PFSK-1 (cell line): ENCODE data around the gene FAM20C.

Experiments used
- POLR2AphosphoS5 ChIP-seq: IDR thresholded peaks from 2 replicates; pipeline ENCODE4 v1.6.1; 2012; ENCODE audit warnings: low read depth, mild to moderate bottlenecking, control low read depth, low read length, moderate library complexity
- TAF1 ChIP-seq: IDR thresholded peaks from 2 replicates; pipeline ENCODE4 v1.6.1; 2012; ENCODE audit warnings: low read length, control low read depth, borderline replicate concordance; ENCODE audit not compliant: insufficient read depth
- TF ChIP-seq, protein P1 (sequence below), 2 experiments: IDR thresholded peaks; 2 replicates each; pipeline versions ENCODE4 v1.6.1 to v1.8.0; 2011 to 2012; ENCODE audit warnings: low read depth in 2 of 2, low read length in 2 of 2, control low read depth in 1 of 2, inconsistent platforms in 1 of 2, mild to moderate bottlenecking in 1 of 2, moderate library complexity in 1 of 2; ENCODE audit not compliant: insufficient read depth in 1 of 2

DNA sequence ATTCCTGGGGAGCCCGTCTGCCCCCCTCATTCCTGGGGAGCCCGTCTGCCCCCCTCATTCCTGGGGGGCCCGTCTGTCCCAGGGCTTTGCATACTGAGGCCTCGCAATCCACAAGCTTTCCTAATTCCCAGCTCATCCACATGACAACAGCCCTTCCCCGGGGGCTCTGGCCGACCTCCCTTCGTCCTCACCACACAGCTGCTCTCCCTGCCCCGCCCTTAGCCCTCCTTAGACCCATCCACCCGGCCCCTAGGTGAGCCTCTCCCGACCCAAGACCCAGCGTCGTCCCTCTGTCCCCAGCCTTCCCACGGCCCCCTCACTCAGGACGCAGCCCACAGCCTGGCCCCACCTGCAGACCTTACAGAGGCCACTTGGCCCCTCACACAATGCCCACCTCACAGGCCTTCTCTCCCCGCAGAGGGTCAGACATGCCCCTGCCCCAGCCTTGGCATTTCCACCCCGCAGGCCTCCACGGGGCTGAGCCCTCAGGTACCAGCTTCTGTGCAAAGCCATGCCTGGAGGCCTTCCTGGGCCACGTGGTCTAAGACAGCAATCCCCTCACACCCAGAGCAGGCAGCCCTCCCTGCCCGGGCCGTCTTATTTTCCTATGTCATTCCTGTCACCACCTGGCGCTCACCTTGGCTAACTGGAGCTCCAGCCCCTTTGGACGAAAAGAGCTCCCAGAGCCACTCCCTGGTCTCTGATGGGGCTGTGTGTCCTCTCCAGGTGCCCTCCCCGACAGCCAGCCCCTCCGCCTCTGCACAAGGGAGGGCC lies 3.5 kb upstream of the FAM20C start:
- TF ChIP-seq, protein P1, sequence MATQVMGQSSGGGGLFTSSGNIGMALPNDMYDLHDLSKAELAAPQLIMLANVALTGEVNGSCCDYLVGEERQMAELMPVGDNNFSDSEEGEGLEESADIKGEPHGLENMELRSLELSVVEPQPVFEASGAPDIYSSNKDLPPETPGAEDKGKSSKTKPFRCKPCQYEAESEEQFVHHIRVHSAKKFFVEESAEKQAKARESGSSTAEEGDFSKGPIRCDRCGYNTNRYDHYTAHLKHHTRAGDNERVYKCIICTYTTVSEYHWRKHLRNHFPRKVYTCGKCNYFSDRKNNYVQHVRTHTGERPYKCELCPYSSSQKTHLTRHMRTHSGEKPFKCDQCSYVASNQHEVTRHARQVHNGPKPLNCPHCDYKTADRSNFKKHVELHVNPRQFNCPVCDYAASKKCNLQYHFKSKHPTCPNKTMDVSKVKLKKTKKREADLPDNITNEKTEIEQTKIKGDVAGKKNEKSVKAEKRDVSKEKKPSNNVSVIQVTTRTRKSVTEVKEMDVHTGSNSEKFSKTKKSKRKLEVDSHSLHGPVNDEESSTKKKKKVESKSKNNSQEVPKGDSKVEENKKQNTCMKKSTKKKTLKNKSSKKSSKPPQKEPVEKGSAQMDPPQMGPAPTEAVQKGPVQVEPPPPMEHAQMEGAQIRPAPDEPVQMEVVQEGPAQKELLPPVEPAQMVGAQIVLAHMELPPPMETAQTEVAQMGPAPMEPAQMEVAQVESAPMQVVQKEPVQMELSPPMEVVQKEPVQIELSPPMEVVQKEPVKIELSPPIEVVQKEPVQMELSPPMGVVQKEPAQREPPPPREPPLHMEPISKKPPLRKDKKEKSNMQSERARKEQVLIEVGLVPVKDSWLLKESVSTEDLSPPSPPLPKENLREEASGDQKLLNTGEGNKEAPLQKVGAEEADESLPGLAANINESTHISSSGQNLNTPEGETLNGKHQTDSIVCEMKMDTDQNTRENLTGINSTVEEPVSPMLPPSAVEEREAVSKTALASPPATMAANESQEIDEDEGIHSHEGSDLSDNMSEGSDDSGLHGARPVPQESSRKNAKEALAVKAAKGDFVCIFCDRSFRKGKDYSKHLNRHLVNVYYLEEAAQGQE (IDR thresholded peaks at IDR 0.05; ENCODE audit: insufficient read depth in 1 of 2, low read depth in 2 of 2, low read length in 2 of 2), result no peak
- TF ChIP-seq TAF1 (no peak), POLR2AphosphoS5 (no peak)
